ENCODE data around the gene PPP1R37.

- TF ChIP-seq SIN3A (IDR thresholded peaks at IDR 0.05; ENCODE audit: borderline replicate concordance, insufficient read depth, low read length), result no peak
- no peak for TF ChIP-seq POLR2AphosphoS5 (IDR thresholded peaks at IDR 0.05; ENCODE audit: low read depth, low read length)
- TF ChIP-seq REST (IDR thresholded peaks at IDR 0.05; ENCODE audit: insufficient read depth in 1 of 2, low read depth in 2 of 2, low read length in 2 of 2), result no peak
- no peak for TF ChIP-seq TAF1 (IDR thresholded peaks at IDR 0.05; ENCODE audit: borderline replicate concordance, insufficient read depth, low read length)
- TF ChIP-seq FOXP2 (optimal IDR thresholded peaks at IDR 0.05; ENCODE audit: borderline replicate concordance, extremely low read depth, extremely low read length, insufficient read depth), result no peak
These were observed 57.2 kb downstream of the PPP1R37 start for GRCh38 chr19:45150180-45150579.
